ENCODE data around the gene PKP1.

DNA sequence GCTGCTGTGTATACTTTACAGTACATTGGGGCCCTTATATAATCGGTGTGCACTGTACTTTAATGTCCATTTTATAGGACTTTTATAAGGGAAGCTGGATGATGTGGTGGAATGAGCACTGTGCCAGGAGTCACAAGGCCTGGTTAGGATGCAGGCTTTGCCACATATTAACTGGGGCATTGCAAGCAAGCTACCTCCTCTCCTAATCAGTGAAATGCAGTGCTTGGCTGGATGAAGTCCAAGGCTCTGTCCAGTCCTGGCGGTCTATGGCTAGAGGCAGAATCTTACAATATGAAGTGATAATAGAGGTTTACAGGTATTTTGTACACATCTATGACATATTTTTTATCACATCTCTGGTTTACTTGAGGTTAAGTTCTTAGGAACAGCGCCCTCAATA is 1.7 kb upstream of the PKP1 start:
- TF ChIP-seq, protein P1, sequence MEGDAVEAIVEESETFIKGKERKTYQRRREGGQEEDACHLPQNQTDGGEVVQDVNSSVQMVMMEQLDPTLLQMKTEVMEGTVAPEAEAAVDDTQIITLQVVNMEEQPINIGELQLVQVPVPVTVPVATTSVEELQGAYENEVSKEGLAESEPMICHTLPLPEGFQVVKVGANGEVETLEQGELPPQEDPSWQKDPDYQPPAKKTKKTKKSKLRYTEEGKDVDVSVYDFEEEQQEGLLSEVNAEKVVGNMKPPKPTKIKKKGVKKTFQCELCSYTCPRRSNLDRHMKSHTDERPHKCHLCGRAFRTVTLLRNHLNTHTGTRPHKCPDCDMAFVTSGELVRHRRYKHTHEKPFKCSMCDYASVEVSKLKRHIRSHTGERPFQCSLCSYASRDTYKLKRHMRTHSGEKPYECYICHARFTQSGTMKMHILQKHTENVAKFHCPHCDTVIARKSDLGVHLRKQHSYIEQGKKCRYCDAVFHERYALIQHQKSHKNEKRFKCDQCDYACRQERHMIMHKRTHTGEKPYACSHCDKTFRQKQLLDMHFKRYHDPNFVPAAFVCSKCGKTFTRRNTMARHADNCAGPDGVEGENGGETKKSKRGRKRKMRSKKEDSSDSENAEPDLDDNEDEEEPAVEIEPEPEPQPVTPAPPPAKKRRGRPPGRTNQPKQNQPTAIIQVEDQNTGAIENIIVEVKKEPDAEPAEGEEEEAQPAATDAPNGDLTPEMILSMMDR (IDR thresholded peaks at IDR 0.05; ENCODE audit: low read depth, low read length, poor library complexity, severe bottlenecking): no peak
- no peak for TF ChIP-seq EZH2phosphoT487 (IDR thresholded peaks at IDR 0.05; ENCODE audit: borderline replicate concordance, low read length)

Measured in DOHH2 (cell line).